HepG2 (cell line): Measurements from ENCODE around the gene ZDHHC16. TPM values are rescaled to one million over a fixed set of nuclear protein-coding genes. Genes with fewer than 3 reads are reported as not detected.
A peak's percentile ranks its signal among the peaks of the same experiment; 100 is the strongest.

Experiments used
- ASH2L ChIP-seq: fragments of 300-600, 200-600 bp; sonication (generic); IDR thresholded peaks from 2 replicates; pipeline ENCODE4 v1.7.0; 2017; ENCODE audit warnings: low read depth, mild to moderate bottlenecking, moderate library complexity, mixed read lengths, low read length; ENCODE audit not compliant: insufficient read length
- FOSL2 ChIP-seq: sonication (generic); formaldehyde crosslinking; IDR thresholded peaks from 2 replicates; pipeline ENCODE4 v1.4.0; 2020; ENCODE audit warnings: missing genetic modification reagents
- MTA1 ChIP-seq: sonication (generic); formaldehyde crosslinking; IDR thresholded peaks from 2 replicates; pipeline ENCODE4 v1.4.0; 2020; ENCODE audit warnings: missing genetic modification reagents, mild to moderate bottlenecking, borderline replicate concordance
- POGZ ChIP-seq: sonication (generic); formaldehyde crosslinking; IDR thresholded peaks from 2 replicates; pipeline ENCODE4 v1.4.0; 2020; ENCODE audit warnings: mild to moderate bottlenecking, missing genetic modification reagents
- RFXANK ChIP-seq: IDR thresholded peaks from 2 replicates; pipeline ENCODE4 v1.6.1; 2016
- SIX4 ChIP-seq: sonication (generic); formaldehyde crosslinking; IDR thresholded peaks from 2 replicates; pipeline ENCODE4 v1.4.0; 2020; ENCODE audit warnings: missing genetic modification reagents
- TARDBP ChIP-seq: sonication (generic); formaldehyde crosslinking; IDR thresholded peaks from 2 replicates; pipeline ENCODE4 v1.8.0; 2022; ENCODE audit warnings: mild to moderate bottlenecking, missing genetic modification reagents
- TGIF2 ChIP-seq: IDR thresholded peaks from 2 replicates; pipeline ENCODE4 v1.6.1; 2016; ENCODE audit warnings: control low read depth, missing compliant biosample characterization
- TOPORS ChIP-seq: sonication (generic); formaldehyde crosslinking; IDR thresholded peaks from 2 replicates; pipeline ENCODE4 v1.8.0; 2023; ENCODE audit warnings: mild to moderate bottlenecking, missing genetic modification reagents
- ZBTB21 ChIP-seq: sonication (generic); formaldehyde crosslinking; IDR thresholded peaks from 2 replicates; pipeline ENCODE4 v1.4.0; 2020; ENCODE audit warnings: missing genetic modification reagents
- ZNF34 ChIP-seq: sonication (generic); formaldehyde crosslinking; IDR thresholded peaks from 2 replicates; pipeline ENCODE4 v1.4.0; 2020; ENCODE audit warnings: mild to moderate bottlenecking, missing genetic modification reagents, borderline replicate concordance
- ZNF530 ChIP-seq: sonication (generic); formaldehyde crosslinking; IDR thresholded peaks from 2 replicates; pipeline ENCODE4 v1.5.0; 2020; ENCODE audit warnings: low read depth, mild to moderate bottlenecking, missing genetic modification reagents
- ZNF564 ChIP-seq: sonication (generic); formaldehyde crosslinking; IDR thresholded peaks from 2 replicates; pipeline ENCODE4 v1.8.1; 2023; ENCODE audit warnings: mild to moderate bottlenecking, missing genetic modification reagents
- ZNF569 ChIP-seq: sonication (generic); formaldehyde crosslinking; IDR thresholded peaks from 2 replicates; pipeline ENCODE4 v1.5.0; 2020; ENCODE audit warnings: mild to moderate bottlenecking, missing genetic modification reagents, moderate library complexity, borderline replicate concordance
- ZNF674 ChIP-seq: sonication (generic); formaldehyde crosslinking; IDR thresholded peaks from 2 replicates; pipeline ENCODE4 v1.5.0; 2020; ENCODE audit warnings: low read depth, mild to moderate bottlenecking, missing genetic modification reagents
- ZSCAN30 ChIP-seq: sonication (generic); formaldehyde crosslinking; IDR thresholded peaks from 2 replicates; pipeline ENCODE4 v1.5.0; 2020; ENCODE audit warnings: mild to moderate bottlenecking, missing genetic modification reagents
- polyA plus RNA-seq, 8 experiments: library from polyadenylated mRNA; depleted of rRNA in 3 of 8; stranded (reverse) in 7 of 8; unstranded in 1 of 8; fragments of >200 nt; fragmentation: Illumina TruSeq in 4 of 8; extraction: Trizol in 4 of 8; gene quantifications; 2 replicates each; pipeline versions ENCODE4 v1.2.1 to v1.2.3, GENCODE V29; 2011 to 2016; ENCODE audit warnings: low read depth in 4 of 8, missing spikeins in 1 of 8, mixed read lengths in 1 of 8; ENCODE audit not compliant: insufficient read depth in 1 of 8
- total RNA-seq, 5 experiments: library from RNA; depleted of rRNA; stranded (reverse); fragments of >200 nt; fragmentation: Illumina TruSeq; extraction: Trizol; gene quantifications; 2 replicates each; pipeline ENCODE4 v1.2.3, GENCODE V29; 2016; ENCODE audit warnings: low read depth in 1 of 5
- TF ChIP-seq, protein P1 (sequence below): sonication (generic); formaldehyde crosslinking; IDR thresholded peaks from 2 replicates; pipeline ENCODE4 v1.8.0; 2023; ENCODE audit warnings: mild to moderate bottlenecking, missing genetic modification reagents
- TF ChIP-seq, protein P2 (sequence below), 2 experiments: fragments of 450-650 bp in 1 of 2; sonication (generic) in 1 of 2; formaldehyde crosslinking in 1 of 2; IDR thresholded peaks; 2 replicates each; pipeline versions ENCODE4 v1.6.1 to v1.8.0; 2016 to 2022; ENCODE audit warnings: antibody characterized with exemption in 1 of 2, mild to moderate bottlenecking in 1 of 2, missing genetic modification reagents in 1 of 2

ZDHHC16 gene
- total and polyA plus RNA-seq, 2 of the 13 experiments (the other 11 are each of a cell fraction or from before 2014, with no cell fraction given): 40.8 to 41.8 TPM

DNA sequence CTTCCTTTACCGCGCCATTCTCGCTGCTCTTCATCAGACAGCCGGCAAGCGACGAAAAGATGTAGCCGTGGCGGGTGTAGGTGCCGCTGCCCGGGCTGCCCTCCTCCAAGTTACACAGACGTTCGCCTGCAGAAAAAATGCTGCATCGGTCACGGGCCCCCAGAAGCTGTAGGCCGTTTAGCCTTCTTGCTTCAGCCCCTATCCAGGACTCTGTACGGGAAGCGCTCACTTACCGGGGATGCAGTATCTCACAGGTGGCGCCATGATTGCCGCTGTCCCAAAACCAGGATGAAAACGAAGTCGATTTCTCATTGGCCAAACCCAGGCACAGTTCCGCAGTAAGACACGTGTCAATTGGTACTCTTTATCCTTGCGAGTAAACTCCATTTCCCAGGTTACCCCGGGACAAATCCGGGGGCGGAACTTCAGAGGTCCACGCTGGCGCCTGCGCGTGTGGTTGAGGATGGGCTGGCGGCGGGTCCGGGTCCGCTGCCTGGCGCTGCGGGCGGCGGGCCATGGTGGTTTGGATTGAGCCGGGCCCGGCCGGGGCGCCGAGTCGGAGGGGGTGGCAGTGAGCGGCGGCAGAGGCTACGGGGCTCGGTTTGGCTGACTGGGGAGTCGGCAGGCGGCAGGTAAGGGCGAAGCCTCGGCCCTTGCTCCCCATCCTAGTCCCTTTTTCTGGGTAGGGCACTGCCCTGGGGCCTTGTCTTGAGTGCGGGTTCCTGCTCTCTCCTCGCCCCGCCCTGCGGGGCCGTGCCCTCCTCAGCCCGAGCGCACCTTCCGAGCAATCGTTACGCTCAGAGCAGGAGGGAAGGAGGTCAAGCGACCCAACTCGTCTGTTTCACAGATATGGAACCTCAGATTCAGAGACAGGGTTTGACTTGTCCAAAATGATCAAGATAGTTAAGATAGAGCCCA is at the start of gene ZDHHC16, which contains the start of gene EXOSC1 (continued):
- TF ChIP-seq ZSCAN30 (CRISPR knock-in tag): 0 out of 2 replicates have a peak, but pooled peaks have one; percentile 64
- peak; percentile 73 for TF ChIP-seq POGZ (CRISPR knock-in tag)
- no peak for TF ChIP-seq ZNF530
- peak; percentile 69; the same call in 1 of the 2 replicates for TF ChIP-seq TARDBP (CRISPR knock-in tag)
- TF ChIP-seq MTA1 (CRISPR knock-in tag): peak; percentile 26; the same call in 1 of the 2 replicates
- TF ChIP-seq ZNF569: no peak
- no peak for TF ChIP-seq ZNF564
- TF ChIP-seq, protein P1, sequence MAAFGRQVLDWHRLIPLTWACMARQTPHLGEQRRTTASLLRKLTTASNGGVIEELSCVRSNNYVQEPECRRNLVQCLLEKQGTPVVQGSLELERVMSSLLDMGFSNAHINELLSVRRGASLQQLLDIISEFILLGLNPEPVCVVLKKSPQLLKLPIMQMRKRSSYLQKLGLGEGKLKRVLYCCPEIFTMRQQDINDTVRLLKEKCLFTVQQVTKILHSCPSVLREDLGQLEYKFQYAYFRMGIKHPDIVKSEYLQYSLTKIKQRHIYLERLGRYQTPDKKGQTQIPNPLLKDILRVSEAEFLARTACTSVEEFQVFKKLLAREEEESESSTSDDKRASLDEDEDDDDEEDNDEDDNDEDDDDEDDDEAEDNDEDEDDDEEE (CRISPR knock-in tag): no peak
- peak; percentile 73; the same call in 1 of the 2 replicates for TF ChIP-seq TGIF2 (CRISPR knock-in tag)
- TF ChIP-seq, protein P2, sequence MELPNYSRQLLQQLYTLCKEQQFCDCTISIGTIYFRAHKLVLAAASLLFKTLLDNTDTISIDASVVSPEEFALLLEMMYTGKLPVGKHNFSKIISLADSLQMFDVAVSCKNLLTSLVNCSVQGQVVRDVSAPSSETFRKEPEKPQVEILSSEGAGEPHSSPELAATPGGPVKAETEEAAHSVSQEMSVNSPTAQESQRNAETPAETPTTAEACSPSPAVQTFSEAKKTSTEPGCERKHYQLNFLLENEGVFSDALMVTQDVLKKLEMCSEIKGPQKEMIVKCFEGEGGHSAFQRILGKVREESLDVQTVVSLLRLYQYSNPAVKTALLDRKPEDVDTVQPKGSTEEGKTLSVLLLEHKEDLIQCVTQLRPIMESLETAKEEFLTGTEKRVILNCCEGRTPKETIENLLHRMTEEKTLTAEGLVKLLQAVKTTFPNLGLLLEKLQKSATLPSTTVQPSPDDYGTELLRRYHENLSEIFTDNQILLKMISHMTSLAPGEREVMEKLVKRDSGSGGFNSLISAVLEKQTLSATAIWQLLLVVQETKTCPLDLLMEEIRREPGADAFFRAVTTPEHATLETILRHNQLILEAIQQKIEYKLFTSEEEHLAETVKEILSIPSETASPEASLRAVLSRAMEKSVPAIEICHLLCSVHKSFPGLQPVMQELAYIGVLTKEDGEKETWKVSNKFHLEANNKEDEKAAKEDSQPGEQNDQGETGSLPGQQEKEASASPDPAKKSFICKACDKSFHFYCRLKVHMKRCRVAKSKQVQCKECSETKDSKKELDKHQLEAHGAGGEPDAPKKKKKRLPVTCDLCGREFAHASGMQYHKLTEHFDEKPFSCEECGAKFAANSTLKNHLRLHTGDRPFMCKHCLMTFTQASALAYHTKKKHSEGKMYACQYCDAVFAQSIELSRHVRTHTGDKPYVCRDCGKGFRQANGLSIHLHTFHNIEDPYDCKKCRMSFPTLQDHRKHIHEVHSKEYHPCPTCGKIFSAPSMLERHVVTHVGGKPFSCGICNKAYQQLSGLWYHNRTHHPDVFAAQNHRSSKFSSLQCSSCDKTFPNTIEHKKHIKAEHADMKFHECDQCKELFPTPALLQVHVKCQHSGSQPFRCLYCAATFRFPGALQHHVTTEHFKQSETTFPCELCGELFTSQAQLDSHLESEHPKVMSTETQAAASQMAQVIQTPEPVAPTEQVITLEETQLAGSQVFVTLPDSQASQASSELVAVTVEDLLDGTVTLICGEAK (IDR thresholded peaks at IDR 0.05): no peak
- TF ChIP-seq, protein P2 (CRISPR knock-in tag; IDR thresholded peaks at IDR 0.05): peak; percentile 21; the same call in 1 of the 2 replicates
- no peak for TF ChIP-seq SIX4 (CRISPR knock-in tag)
- 0 out of 2 replicates have a peak, but pooled peaks have one; percentile 50 for TF ChIP-seq RFXANK (CRISPR knock-in tag)
- TF ChIP-seq ZNF674 (CRISPR knock-in tag): 0 out of 2 replicates have a peak, but pooled peaks have one; percentile 8
- peak; percentile 71 for TF ChIP-seq ASH2L
- no peak for TF ChIP-seq ZBTB21 (CRISPR knock-in tag)
- 0 out of 2 replicates have a peak, but pooled peaks have one; percentile 10 for TF ChIP-seq ZNF34 (CRISPR knock-in tag)
- peak; percentile 81; the same call in 1 of the 2 replicates for TF ChIP-seq TOPORS
- TF ChIP-seq FOSL2 (CRISPR knock-in tag): peak; percentile 43; the same call in 1 of the 2 replicates
